SK-N-MC (cell line): ENCODE data around the gene PHB1.
"Not testable (repeated sequence)": the region's sequence is repeated elsewhere in the genome, so short reads cannot be mapped to it uniquely, and the experiment has no call there.

Experiments used
- DNase-seq: peaks from one replicate; pipeline ENCODE4 v3.0.0-alpha.2; 2011; ENCODE audit warnings: low read depth, low spot score
- H3K27ac ChIP-seq: fragments of 200-600 bp; sonication (generic); 2 replicates; pipeline ENCODE4 v1.5.1; 2016; ENCODE audit warnings: mixed run types
- H3K36me3 ChIP-seq: fragments of 200-600 bp; sonication (generic); 2 replicates; pipeline ENCODE4 v1.6.1; 2017; ENCODE audit warnings: antibody characterized with exemption, low read length, mixed read lengths; ENCODE audit not compliant: insufficient read depth
- H3K4me3 ChIP-seq: fragments of 200-600 bp; sonication (generic); 2 replicates; pipeline ENCODE4 v1.5.1; 2016
- H3K9ac ChIP-seq: fragments of 200-600 bp; sonication (generic); 2 replicates; pipeline ENCODE4 v1.8.0; 2017; ENCODE audit warnings: mixed run types, mixed read lengths; ENCODE audit not compliant: insufficient read length
- H3K9me3 ChIP-seq: fragments of 200-600 bp; sonication (generic); 2 replicates; pipeline ENCODE4 v1.6.1; 2017; ENCODE audit warnings: low read depth, mild to moderate bottlenecking, antibody characterized with exemption, low read length, moderate library complexity, mixed read lengths
- EZH2 ChIP-seq: fragments of 200-600 bp; sonication (generic); IDR thresholded peaks from one replicate; pipeline ENCODE4 v1.6.1; 2017; ENCODE audit warnings: antibody characterized with exemption
- FOXP2 ChIP-seq: optimal IDR thresholded peaks from 2 replicates; pipeline ENCODE3; 2011; ENCODE audit warnings: mild to moderate bottlenecking, moderate library complexity; ENCODE audit not compliant: insufficient read depth; ENCODE audit errors: extremely low read length, control extremely low read depth
- POLR2AphosphoS5 ChIP-seq: IDR thresholded peaks from 2 replicates; pipeline ENCODE4 v1.6.1; 2012; ENCODE audit warnings: mild to moderate bottlenecking, low read depth, low read length, borderline replicate concordance

The PHB1 gene

GRCh38 chr17:49435671-49436029 lies 21.0 kb upstream of the PHB1 start:
- H3K36me3 ChIP-seq, result no peaks in the 10 kb centered on the region
- no peak overlapping the region for H3K27ac ChIP-seq
- no peak overlapping the region for H3K9ac ChIP-seq
- H3K9me3 ChIP-seq, result no peaks in the 10 kb centered on the region
- no peak for TF ChIP-seq EZH2
- TF ChIP-seq POLR2AphosphoS5, result no peak
- no peak for TF ChIP-seq FOXP2
- no peak overlapping the region for H3K4me3 ChIP-seq
- no peak for DNase-seq

DNA sequence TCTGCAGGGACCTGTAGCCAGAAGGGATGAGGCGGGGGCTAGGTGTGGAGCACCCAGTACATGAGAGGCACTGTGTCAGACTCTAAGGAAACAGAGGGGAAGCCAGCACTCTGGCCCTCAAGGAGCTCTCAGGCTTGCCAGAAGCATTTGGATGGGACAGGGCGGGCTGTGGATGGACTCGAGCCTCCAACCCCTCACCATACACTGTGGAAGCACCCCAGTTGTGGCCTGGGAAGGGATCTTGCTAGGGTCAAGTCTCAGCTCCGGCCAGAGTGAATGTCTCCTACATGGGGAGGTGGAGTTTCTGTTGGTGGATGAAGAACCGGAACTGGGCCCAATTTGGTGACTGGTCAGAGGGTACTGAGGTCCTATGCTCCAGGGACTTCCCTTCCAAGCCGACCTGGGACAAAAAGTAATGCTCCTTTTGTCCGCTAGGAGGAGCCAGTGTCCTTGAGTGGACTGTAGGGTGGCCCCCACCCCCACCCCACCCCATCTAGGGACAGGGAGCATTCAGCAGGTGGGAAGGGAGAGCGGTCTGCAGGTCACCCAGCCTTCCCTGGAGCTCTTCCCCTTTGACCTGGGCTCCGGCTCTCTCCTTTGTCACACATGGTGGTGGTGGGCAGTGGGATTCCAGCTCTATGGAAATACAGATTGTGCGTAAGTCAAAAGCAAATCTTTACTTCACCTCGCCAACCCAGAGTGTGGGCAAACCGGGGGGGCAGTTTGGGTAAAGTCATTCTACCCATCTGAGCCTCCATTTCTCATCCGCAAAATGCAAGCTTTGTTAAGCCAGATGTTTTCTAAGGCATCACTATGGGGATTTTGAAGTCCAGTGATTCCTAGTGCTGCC lies 20.4 kb upstream of the PHB1 start:
- Histone ChIP-seq H3K9ac (no peak overlapping the region), H3K4me3 (no peak overlapping the region), H3K9me3 (no peaks in the 10 kb centered on the region), H3K27ac (no peak overlapping the region), H3K36me3 (no peaks in the 10 kb centered on the region)
- TF ChIP-seq POLR2AphosphoS5 (no peak), EZH2 (no peak), FOXP2 (no peak)
- no peak for DNase-seq

GRCh38 chr17:49433000-49433694 lies 18.5 kb upstream of the PHB1 start:
- H3K9ac ChIP-seq, result no peak overlapping the region
- H3K4me3 ChIP-seq, result no peak overlapping the region
- H3K36me3 ChIP-seq, result no peaks in the 10 kb centered on the region
- no peak for TF ChIP-seq FOXP2
- no peak for TF ChIP-seq EZH2
- no peak for TF ChIP-seq POLR2AphosphoS5
- no peak for DNase-seq
- no peaks in the 10 kb centered on the region for H3K9me3 ChIP-seq
- no peak overlapping the region for H3K27ac ChIP-seq

DNA sequence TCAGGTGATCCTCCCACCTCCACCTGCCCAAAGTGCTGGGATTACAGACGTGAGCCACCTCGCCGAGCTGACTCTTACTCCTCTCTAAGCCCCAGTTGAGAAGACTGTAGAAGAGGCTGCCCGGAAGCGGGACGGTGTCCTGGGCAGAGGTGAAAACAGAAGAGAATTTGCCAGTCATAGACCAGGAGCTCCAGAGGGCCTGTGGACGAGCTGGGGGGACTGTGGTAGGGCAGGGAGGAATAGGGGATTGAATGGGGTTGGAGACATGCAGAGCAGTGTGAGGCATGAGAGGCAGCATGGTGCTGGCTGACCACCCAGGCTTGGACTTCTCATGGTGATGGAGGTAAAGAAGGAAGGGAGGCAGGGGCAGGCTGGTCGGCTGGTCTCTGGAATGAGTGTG lies 17.1 kb upstream of the PHB1 start:
- Histone ChIP-seq H3K27ac (no peak overlapping the region), H3K9me3 (no peaks in the 10 kb centered on the region), H3K4me3 (no peak overlapping the region), H3K9ac (no peak overlapping the region), H3K36me3 (no peaks in the 10 kb centered on the region)
- no peak for DNase-seq
- TF ChIP-seq EZH2 (no peak), FOXP2 (no peak), POLR2AphosphoS5 (no peak)

GRCh38 chr17:49425004-49425286 lies 10.3 kb upstream of the PHB1 start:
- H3K27ac ChIP-seq, result no peak overlapping the region

DNA sequence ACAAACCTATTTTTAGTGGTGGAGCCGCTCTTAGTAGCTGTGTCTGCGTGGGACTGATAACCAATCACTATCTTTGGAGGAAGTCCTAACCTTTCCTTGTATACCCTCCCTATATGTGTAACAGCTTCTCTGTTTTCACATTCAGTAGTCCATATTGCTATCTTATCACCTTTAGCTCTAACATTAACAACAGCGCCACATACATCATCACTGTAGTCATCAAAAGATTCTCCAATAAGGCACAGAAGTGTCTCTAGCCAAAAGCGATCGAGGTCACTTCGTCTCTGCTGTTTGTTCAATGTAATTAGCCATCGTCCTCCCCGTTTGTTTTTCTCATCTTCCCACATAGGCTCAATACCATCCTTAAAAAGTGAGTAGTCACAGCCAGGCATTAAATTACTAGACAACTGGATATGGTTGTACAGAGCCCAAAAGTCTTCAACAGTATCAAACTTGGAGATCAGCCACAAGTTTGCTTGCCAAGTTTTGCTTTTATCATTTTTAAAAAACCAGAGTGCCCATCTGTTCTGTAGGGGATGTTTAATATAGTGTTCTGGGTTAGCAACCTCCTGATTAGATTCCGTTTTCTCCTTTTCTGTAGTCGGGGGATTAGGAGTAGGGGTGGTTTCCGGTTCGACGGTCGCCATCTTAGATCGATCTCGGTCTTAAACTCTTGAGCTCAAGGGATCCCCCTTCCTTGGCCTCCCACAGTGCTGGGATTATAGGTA lies 9.8 kb upstream of the PHB1 start:
- not testable (repeated sequence) for H3K9me3 ChIP-seq, H3K27ac ChIP-seq, H3K9ac ChIP-seq, DNase-seq, H3K36me3 ChIP-seq, H3K4me3 ChIP-seq

More at GRCh38 chr17:49425004-49425286, 10.3 kb upstream of the PHB1 start:
- DNase-seq, result no peak
- peaks cover 4% of the 10 kb centered on the region for H3K9me3 ChIP-seq
- no peak overlapping the region for H3K9ac ChIP-seq
- no peak for TF ChIP-seq FOXP2
- no peak for TF ChIP-seq POLR2AphosphoS5
- TF ChIP-seq EZH2, result no peak
- H3K36me3 ChIP-seq, result no peaks in the 10 kb centered on the region
- no peak overlapping the region for H3K4me3 ChIP-seq

DNA sequence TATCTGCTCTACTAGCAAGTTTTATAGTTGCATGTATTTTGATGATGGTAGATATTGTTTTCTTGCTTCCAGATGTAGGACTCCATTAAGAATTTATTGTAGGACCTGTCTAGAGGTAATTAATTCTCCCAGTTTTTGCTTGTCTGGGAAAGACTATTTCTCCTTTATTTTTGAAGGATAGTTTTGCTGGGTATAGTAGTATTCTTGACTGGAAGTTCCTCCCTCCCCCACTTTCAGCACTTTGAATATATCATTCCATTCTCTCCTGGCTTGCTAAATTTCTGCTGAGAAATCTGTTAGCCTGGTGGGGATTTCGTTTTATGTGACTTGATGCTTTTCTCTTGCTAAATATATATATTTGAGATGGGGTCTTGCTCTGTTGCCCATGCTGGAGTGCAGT lies 8.0 kb upstream of the PHB1 start:
- DNase-seq, result no peak
- TF ChIP-seq EZH2, result no peak
- TF ChIP-seq FOXP2, result no peak
- TF ChIP-seq POLR2AphosphoS5, result no peak
- Histone ChIP-seq H3K9ac (no peak overlapping the region), H3K36me3 (no peaks in the 10 kb centered on the region), H3K9me3 (peaks cover 4% of the 10 kb centered on the region), H3K27ac (no peak overlapping the region), H3K4me3 (no peak overlapping the region)

GRCh38 chr17:49419761-49420160 lies 5.1 kb upstream of the PHB1 start:
- H3K27ac ChIP-seq, H3K9ac ChIP-seq, DNase-seq, H3K9me3 ChIP-seq, H3K4me3 ChIP-seq, H3K36me3 ChIP-seq: not testable (repeated sequence)

- H3K4me3 ChIP-seq, H3K36me3 ChIP-seq, H3K9ac ChIP-seq, DNase-seq, H3K9me3 ChIP-seq, H3K27ac ChIP-seq: not testable (repeated sequence)
Observed at GRCh38 chr17:49418754-49419740, 4.4 kb upstream of the PHB1 start.
